Thoracic aorta (tissue), 2 donors: Measurements from ENCODE around the gene ZNF329. TPM values are rescaled to one million over a fixed set of nuclear protein-coding genes. Genes with fewer than 3 reads are reported as not detected.

Experiments used
- ATAC-seq: fragments of 150-250 bp; one replicate; pipeline ENCODE4 v1.8.0; 2017; ENCODE audit warnings: low read depth; ENCODE audit not compliant: insufficient number of reproducible peaks, low FRiP score
- DNase-seq: peaks from one replicate; pipeline ENCODE4 v3.0.0-alpha.2; 2020; ENCODE audit warnings: low spot score
- H3K27ac ChIP-seq, 2 donors: fragments of 200-600 bp; sonication (generic); 1 replicate in 1 of 2; 2 replicates in 1 of 2; pipeline ENCODE4 v1.5.1; 2016; ENCODE audit warnings: mild to moderate bottlenecking in 2 of 2, moderate library complexity in 2 of 2
- H3K27me3 ChIP-seq: fragments of 200-600 bp; sonication (generic); replicated peaks from 2 replicates; pipeline ENCODE4 v1.6.0; 2016; ENCODE audit warnings: mild to moderate bottlenecking; ENCODE audit not compliant: insufficient read depth
- H3K36me3 ChIP-seq: fragments of 200-600 bp; sonication (generic); one replicate; pipeline ENCODE4 v1.5.1; 2016
- H3K4me1 ChIP-seq, 2 donors: fragments of 200-600 bp; sonication (generic); 1 replicate in 1 of 2; 2 replicates in 1 of 2; pipeline versions ENCODE4 v1.5.1 to v1.6.0; 2016; ENCODE audit warnings: low read depth in 2 of 2, mild to moderate bottlenecking in 1 of 2; ENCODE audit not compliant: control insufficient read depth in 1 of 2
- H3K4me3 ChIP-seq: fragments of 200-600 bp; sonication (generic); 2 replicates; pipeline ENCODE4 v1.5.1; 2016; ENCODE audit warnings: mild to moderate bottlenecking
- H3K9me3 ChIP-seq: fragments of 200-600 bp; sonication (generic); 2 replicates; pipeline ENCODE4 v1.5.1; 2016
- CTCF ChIP-seq: fragments of 200-600 bp; sonication (generic); IDR thresholded peaks from one replicate; pipeline ENCODE4 v1.5.1; 2019; ENCODE audit warnings: antibody characterized with exemption
- total RNA-seq, 2 donors: library from RNA; depleted of rRNA; stranded (reverse); fragments of >200 nt; gene quantifications; one replicate each; pipeline versions ENCODE4 v1.1.0 to v1.2.3, GENCODE V29; 2016

ZNF329 gene
- total RNA-seq, 2 donors from 2014 or later: 6.8 to 10.6 TPM

- Histone ChIP-seq H3K9me3 (peaks cover 72% of the 10 kb centered on the region), H3K27ac (no peak overlapping the region), H3K4me1 (no peaks in the 10 kb centered on the region), H3K36me3 (no peaks in the 10 kb centered on the region), H3K27me3 (no peaks in the 10 kb centered on the region), H3K4me3 (no peak overlapping the region)
- no peak for DNase-seq
- no peak for TF ChIP-seq CTCF
- ATAC-seq: no peak
Measured at GRCh38 chr19:58117841-58118575, 32.6 kb downstream of the ZNF329 start.

GRCh38 chr19:58108546-58108817 lies 42.1 kb downstream of the ZNF329 start:
- Histone ChIP-seq H3K9me3 (peaks cover 77% of the 10 kb centered on the region), H3K4me3 (no peak overlapping the region), H3K4me1 (no peaks in the 10 kb centered on the region), H3K27ac (no peak overlapping the region), H3K36me3 (no peaks in the 10 kb centered on the region), H3K27me3 (no peaks in the 10 kb centered on the region)
- no peak for TF ChIP-seq CTCF
- ATAC-seq: no peak
- no peak for DNase-seq

GRCh38 chr19:58107778-58108545 lies 42.6 kb downstream of the ZNF329 start:
- Histone ChIP-seq H3K36me3 (no peaks in the 10 kb centered on the region), H3K4me3 (no peak overlapping the region), H3K27me3 (no peaks in the 10 kb centered on the region), H3K27ac (no peak overlapping the region), H3K4me1 (no peaks in the 10 kb centered on the region), H3K9me3 (peaks cover 72% of the 10 kb centered on the region)
- TF ChIP-seq CTCF: no peak
- ATAC-seq (no peak), DNase-seq (no peak)

GRCh38 chr19:58098682-58098998 lies 51.9 kb downstream of the ZNF329 start:
- peaks cover 7 to 12% of the 10 kb centered on the region in 2 donors for H3K4me1 ChIP-seq
- peak overlapping the region; percentile 100 for H3K4me3 ChIP-seq
- H3K36me3 ChIP-seq: no peaks in the 10 kb centered on the region
- DNase-seq (no peak), ATAC-seq (no peak)
- no peaks in the 10 kb centered on the region for H3K27me3 ChIP-seq
- peak overlapping the region; percentile 92 to 97 for H3K27ac ChIP-seq
- TF ChIP-seq CTCF: no peak
- peaks cover 3% of the 10 kb centered on the region for H3K9me3 ChIP-seq

GRCh38 chr19:58097781-58098681 lies 52.6 kb downstream of the ZNF329 start, which contains the start of gene ZSCAN18:
TSS of gene ZSCAN18 (minus strand) at chr19:58098231. CDS start at chr19:58090267, 7,964 bp downstream.
- ATAC-seq: peak; percentile 92
- H3K4me3 ChIP-seq: peak within 1 kb of the TSS; percentile 100
- H3K9me3 ChIP-seq: peaks cover 9% of the 10 kb centered on the region
- peaks cover 2% of the 10 kb centered on the region for H3K36me3 ChIP-seq
- no peak for TF ChIP-seq CTCF
- H3K27ac ChIP-seq: peak within 1 kb of the TSS; percentile 92 to 97
- peaks cover 7 to 12% of the 10 kb centered on the region in 2 donors for H3K4me1 ChIP-seq
- DNase-seq: peak; percentile 96
- H3K27me3 ChIP-seq: no peaks in the 10 kb centered on the region
